Caki2 (cell line): ENCODE results near the gene SP140L. TPM values are rescaled to one million over a fixed set of nuclear protein-coding genes. Genes with fewer than 3 reads are reported as not detected.
"Not testable (repeated sequence)": the region's sequence is repeated elsewhere in the genome, so short reads cannot be mapped to it uniquely, and the experiment has no call there.

ENCODE experiments used
- DNase-seq: peaks from one replicate; pipeline ENCODE4 v3.0.0-alpha.2; 2015; ENCODE audit warnings: low read depth
- in situ Hi-C: cut with HindIII; loops from 2 replicates; pipeline ENCODE4 v1.10.0; 2016; ENCODE audit warnings: low sequenced_read_pairs, low pct_unique_long_range_greater_than_20kb, mixed read lengths
- total RNA-seq: library from RNA; depleted of rRNA; stranded (reverse); fragments of >200 nt; shearing (Covaris generic); gene quantifications from 2 replicates; pipeline ENCODE4 v1.2.3, GENCODE V29; 2014; ENCODE audit warnings: low replicate concordance; rRNA removed

SP140L gene
- 2.9 and 5.6 TPM in 2 replicates for total RNA-seq

- peak; percentile 80 for DNase-seq
- in situ Hi-C loops: no loop called here
These were observed at the start of gene SP140L for GRCh38 chr2:230326453-230327417. Gene SP140L (plus strand): TSS chr2:230327193. CDS start chr2:230327270, 77 bp downstream.

GRCh38 chr2:230282936-230283335 lies 44.1 kb upstream of the SP140L start:
- in situ Hi-C loops: no loop called here
- no peak for DNase-seq

DNA sequence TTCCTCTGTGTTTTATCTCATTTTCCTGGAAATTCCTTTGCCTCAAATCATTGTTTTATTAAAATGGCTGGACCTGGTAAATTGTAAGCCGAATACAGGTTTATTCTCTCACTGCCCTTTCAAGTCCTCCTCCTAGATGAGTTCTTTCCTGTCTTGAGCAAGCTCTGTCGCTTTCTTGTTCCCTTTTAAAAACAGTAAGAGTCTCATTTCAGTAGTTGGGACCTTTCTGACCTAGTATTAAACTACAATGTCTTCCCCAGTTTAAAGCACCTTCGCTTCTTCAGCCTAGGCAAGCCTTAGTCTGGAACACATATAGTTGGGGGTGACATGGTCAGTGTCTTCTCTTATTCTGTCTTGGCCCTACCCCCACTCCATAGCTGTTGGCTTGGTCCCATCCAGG lies 40.9 kb upstream of the SP140L start:
- no peak for DNase-seq
- in situ Hi-C loops: no loop called here

GRCh38 chr2:230289311-230289710 lies 37.7 kb upstream of the SP140L start:
- in situ Hi-C loops: not testable (repeated sequence)
- DNase-seq: peak; percentile 16

DNA sequence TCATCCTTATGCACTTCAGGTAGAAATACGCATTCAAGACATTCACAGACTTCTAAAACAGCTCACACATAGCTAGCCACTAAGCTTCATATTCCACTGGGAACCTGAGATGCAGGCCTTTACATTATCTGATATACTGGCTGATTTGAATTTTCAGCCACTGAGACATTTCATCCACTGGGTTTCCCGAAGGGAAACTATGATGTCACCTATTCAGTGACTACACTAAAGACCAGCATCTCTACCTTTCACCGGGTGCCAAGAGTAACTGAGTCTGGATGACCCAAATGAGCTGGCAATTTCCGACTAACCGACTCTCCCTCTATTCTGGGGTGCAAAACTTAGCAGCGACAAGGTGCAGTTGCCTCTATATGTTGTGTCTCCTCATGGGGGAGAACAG lies 31.8 kb upstream of the SP140L start:
- in situ Hi-C loops: no loop called here
- DNase-seq: no peak

GRCh38 chr2:230296917-230297316 lies 30.1 kb upstream of the SP140L start:
- DNase-seq: no peak
- in situ Hi-C loops: no loop called here

DNA sequence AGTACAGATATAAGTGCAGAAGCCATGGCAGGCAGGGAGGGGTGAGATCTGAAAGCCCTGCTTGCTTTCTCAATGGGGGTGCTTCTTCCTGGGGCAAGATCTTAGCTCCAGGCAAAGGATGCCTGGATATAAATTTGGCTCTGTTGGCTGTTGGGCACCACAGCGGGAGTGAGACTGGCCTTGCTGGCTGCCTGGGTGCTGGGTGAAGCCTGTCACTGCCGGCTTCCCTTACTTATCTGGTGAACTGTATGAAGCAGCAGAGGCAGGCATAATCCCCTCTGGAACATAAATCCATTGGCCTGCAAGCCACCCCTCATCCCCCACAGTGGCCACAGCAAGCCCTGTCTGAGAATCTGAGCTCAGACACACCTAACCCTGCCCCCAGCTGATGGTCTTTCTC lies 27.4 kb upstream of the SP140L start:
- in situ Hi-C loops: no loop called here
- no peak for DNase-seq

- no peak for DNase-seq
- in situ Hi-C loops: no loop called here
These were observed 21.3 kb upstream of the SP140L start for GRCh38 chr2:230305416-230306275.

DNA sequence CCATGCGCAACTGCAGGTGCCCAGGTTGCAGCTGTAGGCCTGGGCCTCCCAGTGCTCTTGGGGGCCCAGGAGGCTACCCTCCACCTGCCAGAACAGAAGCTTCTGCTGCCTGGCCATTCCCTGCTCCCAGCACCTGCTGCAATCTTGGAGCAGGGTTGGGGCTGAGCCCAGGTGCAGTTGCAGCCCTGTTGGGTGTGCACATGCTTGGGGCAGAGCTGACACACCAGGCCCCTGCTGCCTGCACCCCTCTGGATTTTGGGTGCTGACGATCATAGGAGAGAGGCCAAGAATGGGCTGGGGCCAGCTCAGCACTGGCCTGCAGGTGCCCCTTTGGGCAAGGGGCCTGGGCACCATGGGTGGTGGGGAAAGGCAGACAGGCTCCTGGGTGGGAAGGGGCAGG lies 20.5 kb upstream of the SP140L start:
- in situ Hi-C loops: no loop called here
- DNase-seq: no peak

DNA sequence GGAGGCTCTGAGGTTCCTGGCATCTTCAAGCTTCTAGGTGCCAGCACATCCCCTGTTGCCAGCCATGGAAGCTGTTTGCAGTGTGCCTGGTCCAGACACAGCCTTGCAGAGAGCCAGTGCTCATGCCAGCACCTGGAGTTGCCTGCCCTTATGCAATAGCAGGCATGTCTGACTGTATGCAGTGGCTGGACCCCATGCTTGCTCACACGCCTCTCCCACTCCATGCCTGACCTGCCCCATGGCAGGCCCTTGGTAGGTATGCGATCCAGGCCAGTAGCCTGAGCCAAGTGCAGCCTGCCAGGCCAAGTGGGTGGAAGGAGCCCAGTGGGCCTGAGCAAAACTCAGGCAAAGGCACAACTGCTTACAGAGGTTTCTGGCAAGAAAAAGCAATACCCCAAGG lies 19.5 kb upstream of the SP140L start:
- no peak for DNase-seq
- in situ Hi-C loops: no loop called here

DNA sequence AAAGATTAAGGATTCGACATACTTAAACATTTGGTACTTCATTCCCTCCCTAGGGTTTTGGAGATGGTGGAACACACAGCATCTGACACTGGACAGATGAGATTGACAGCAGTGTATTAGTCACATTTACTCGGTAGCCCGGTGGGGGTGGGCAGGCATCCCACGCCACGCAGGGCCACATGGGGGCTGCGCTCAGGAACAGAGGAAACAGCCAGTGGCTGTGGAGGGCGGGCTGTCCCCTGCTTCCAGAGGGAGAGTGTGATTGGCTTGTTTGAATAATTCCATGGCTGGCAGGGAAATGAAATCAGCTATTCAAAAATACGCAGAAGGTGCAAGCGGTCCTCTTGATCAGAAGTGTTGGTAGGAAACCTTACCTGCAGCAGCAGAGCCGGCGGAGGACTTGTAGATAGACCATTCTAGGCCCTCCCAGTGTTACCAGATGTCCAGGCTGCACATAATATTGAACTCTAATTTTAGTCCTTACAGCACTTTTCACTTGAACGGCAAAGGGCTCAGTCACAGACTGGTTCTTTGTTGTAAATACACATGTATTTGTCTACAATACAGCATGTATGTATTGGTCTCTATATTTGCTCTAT lies 18.5 kb upstream of the SP140L start:
- in situ Hi-C loops: no loop called here
- DNase-seq: no peak

DNA sequence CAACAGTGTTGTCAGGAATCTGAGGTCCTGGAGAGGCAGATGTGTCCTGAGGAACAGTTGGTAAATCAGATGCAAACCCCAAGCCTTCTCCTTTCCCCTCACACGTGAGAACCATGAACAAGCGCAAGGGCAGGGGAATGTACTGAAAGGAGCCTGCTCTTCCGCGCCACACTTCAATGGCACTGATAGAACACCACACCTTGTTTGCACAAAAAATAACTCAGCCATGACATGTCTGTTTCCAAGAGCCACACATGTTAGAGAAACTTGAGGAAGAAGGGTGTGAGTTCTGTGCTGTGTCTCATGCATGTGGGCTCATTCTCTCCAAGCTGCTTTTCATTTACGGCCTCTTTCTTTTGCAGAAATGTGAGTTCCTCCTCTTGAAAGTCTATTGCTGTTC lies 16.2 kb upstream of the SP140L start:
- in situ Hi-C loops: not testable (repeated sequence)

DNA sequence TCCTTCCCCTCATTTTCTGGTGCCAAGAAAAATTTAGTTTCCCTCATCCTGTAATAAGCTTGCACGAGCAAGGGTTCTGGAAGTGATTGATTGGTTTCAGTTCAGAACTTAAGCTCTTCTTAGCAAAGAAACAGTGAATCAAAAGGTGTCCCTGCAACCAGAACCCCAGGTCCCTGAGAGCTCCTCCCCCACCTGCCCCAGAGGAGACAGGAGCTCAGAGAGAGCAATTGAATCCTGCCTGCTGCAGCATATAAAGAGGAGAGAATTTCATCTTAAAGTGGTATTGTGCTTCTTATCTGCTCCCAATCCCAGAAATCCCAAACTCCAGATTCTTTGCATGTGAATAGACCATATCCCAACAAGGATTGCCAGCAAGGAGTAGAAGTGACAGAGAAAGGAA lies 15.4 kb upstream of the SP140L start:
- in situ Hi-C loops, DNase-seq: not testable (repeated sequence)

More for the DNA sequence above, 16.2 kb upstream of the SP140L start:
- DNase-seq: not testable (repeated sequence)

GRCh38 chr2:230312638-230313037 lies 14.4 kb upstream of the SP140L start:
- in situ Hi-C loops: no loop called here
- no peak for DNase-seq

GRCh38 chr2:230317366-230317765 lies 9.6 kb upstream of the SP140L start:
- DNase-seq: no peak
- in situ Hi-C loops: no loop called here

- DNase-seq: no peak
- in situ Hi-C loops: no loop called here
These were observed 8.5 kb upstream of the SP140L start for GRCh38 chr2:230318190-230319121.

GRCh38 chr2:230319211-230319862 lies 7.7 kb upstream of the SP140L start:
- no peak for DNase-seq

More at GRCh38 chr2:230319211-230319862, 7.7 kb upstream of the SP140L start:
- in situ Hi-C loops: no loop called here
